ENCODE results near the gene MRPL54. TPM values are rescaled to one million over a fixed set of nuclear protein-coding genes. Genes with fewer than 3 reads are reported as not detected.

MRPL54 gene
- total RNA-seq, 3 donors from 2014 or later (not counting 1 experiment from before 2014, with no cell fraction given): 54.1 to 60.5 (median 55.5) TPM

DNA sequence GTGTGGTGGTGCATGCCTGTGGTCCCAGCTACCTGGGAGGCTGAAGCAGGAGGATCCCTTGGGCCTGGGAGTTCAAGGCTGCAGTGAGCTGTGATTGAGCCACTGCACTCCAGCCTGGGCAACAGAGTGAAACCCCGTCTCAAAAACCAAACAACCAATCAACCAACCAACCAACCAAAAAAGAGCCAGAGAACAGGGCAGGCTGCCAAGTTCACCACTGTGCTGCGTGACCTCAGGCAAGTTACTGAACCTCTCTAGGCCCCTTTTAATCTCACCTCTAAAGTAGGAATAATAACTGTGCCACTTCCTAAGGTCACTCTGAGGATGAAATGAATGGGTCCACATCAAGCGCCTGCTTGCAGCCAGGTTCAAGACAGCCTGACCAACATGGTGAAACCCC lies 37.4 kb upstream of the MRPL54 start:
- Histone ChIP-seq H3K4me1 (ENCODE audit: control insufficient read depth, insufficient read depth, low read length) (peaks cover 19% of the 10 kb centered on the region), H3K9me3 (ENCODE audit: control insufficient read depth, insufficient read depth, low read length) (no peaks in the 10 kb centered on the region), H3K27ac (ENCODE audit: low read length) (no peak overlapping the region), H3K36me3 (ENCODE audit: control insufficient read depth, insufficient read depth, low read length) (no peaks in the 10 kb centered on the region), H3K4me3 (ENCODE audit: low read length) (no peak overlapping the region), H3K27me3 (ENCODE audit: control insufficient read depth, insufficient read depth, low read length) (peaks cover 22% of the 10 kb centered on the region)
- ATAC-seq (no peak), DNase-seq (no peak)
- H3K36me3 Mint-ChIP-seq: no peaks in the 10 kb centered on the region
- TF ChIP-seq, protein P1, sequence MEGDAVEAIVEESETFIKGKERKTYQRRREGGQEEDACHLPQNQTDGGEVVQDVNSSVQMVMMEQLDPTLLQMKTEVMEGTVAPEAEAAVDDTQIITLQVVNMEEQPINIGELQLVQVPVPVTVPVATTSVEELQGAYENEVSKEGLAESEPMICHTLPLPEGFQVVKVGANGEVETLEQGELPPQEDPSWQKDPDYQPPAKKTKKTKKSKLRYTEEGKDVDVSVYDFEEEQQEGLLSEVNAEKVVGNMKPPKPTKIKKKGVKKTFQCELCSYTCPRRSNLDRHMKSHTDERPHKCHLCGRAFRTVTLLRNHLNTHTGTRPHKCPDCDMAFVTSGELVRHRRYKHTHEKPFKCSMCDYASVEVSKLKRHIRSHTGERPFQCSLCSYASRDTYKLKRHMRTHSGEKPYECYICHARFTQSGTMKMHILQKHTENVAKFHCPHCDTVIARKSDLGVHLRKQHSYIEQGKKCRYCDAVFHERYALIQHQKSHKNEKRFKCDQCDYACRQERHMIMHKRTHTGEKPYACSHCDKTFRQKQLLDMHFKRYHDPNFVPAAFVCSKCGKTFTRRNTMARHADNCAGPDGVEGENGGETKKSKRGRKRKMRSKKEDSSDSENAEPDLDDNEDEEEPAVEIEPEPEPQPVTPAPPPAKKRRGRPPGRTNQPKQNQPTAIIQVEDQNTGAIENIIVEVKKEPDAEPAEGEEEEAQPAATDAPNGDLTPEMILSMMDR (IDR thresholded peaks at IDR 0.05): no peak
- H3K4me1 Mint-ChIP-seq: peaks cover 0 to 12% of the 10 kb centered on the region in 2 donors
- H3K9me3 Mint-ChIP-seq: no peaks in the 10 kb centered on the region
- peaks cover 0 to 20% of the 10 kb centered on the region in 2 donors for H3K27me3 Mint-ChIP-seq (ENCODE audit: low read depth in 2 of 2)
- WGBS (ENCODE audit: insufficient coverage): 74% methylated on average over 3 of the region's 3 CpGs
- H3K4me3 Mint-ChIP-seq: no peak overlapping the region
- intact Hi-C loops (cut with micrococcal nuclease): no loop called here
- H3K27ac Mint-ChIP-seq: no peak overlapping the region

DNA sequence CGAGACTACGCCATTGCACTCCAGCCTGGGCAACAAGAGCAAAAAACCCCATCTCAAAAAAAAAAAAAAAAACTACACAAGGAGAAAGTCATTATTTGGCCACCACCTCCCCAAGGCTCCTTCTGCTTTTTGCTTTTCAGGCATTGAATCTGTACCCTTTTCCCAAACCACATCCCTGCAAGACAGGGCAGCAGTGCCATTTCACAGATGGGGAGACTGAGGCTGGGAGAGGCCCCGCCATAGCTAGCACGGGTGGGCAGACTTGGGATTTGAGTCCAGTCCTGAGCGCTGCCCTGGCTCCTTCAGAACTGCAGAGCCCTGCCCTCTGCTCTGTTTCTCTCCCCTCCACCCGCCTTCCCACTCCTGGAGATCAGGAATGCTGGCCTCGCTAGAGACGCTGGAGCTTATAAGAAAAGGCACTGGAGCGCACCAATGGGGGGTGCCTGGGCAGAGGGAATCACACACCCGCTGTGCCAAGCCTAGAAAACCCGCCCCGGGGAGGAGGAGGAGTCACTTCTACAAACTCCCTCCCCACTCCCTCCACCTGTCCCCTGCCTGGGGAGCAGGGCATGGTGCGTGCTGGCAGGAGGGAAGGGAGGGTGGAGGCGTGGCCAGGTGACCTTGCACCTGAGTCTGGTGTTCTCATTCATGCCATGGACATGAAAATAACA lies 36.7 kb upstream of the MRPL54 start:
- no peak for ATAC-seq
- H3K4me1 Mint-ChIP-seq: peaks cover 0 to 8% of the 10 kb centered on the region in 2 donors
- H3K4me3 Mint-ChIP-seq: no peak overlapping the region
- H3K9me3 Mint-ChIP-seq: no peaks in the 10 kb centered on the region
- no peaks in the 10 kb centered on the region for H3K36me3 Mint-ChIP-seq
- DNase-seq: no peak
- Histone ChIP-seq H3K27me3 (ENCODE audit: control insufficient read depth, insufficient read depth, low read length) (peaks cover 16% of the 10 kb centered on the region), H3K9me3 (ENCODE audit: control insufficient read depth, insufficient read depth, low read length) (no peaks in the 10 kb centered on the region), H3K4me3 (ENCODE audit: low read length) (no peak overlapping the region), H3K36me3 (ENCODE audit: control insufficient read depth, insufficient read depth, low read length) (no peaks in the 10 kb centered on the region), H3K4me1 (ENCODE audit: control insufficient read depth, insufficient read depth, low read length) (peaks cover 16% of the 10 kb centered on the region), H3K27ac (ENCODE audit: low read length) (no peak overlapping the region)
- H3K27ac Mint-ChIP-seq: no peak overlapping the region
- 56% methylated on average over 11 of the region's 14 CpGs for WGBS (ENCODE audit: insufficient coverage)
- peaks cover 0 to 15% of the 10 kb centered on the region in 2 donors for H3K27me3 Mint-ChIP-seq (ENCODE audit: low read depth in 2 of 2)
- TF ChIP-seq, protein P1 (IDR thresholded peaks at IDR 0.05): no peak
- intact Hi-C loops (cut with micrococcal nuclease): no loop called here

DNA sequence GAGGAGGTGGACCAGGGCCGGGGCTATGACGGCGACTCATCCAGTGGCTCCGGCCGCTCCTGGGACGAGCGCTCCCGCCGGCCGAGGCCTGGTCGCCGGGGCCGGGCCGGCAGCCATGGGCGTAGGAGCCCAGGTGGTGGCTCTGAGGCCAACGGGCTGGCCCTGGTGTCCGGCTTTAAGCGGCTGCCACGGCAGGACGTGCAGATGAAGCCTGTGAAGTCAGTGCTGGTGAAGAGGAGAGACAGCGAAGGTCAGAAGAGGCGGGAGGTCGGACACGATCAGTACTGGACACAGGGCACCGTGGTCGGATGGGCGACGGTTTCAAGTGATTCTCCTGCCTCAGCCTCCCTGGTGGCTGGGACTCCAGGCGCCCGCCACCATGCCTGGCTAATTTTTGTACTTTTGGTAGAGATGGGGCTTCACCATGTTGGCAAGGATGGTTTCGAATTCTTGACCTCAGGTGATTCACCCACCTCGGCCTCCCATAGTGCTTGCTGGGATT lies 32.0 kb upstream of the MRPL54 start:
- H3K27me3 Mint-ChIP-seq (ENCODE audit: low read depth in 2 of 2): peaks cover 0 to 3% of the 10 kb centered on the region in 2 donors
- Histone ChIP-seq H3K9me3 (ENCODE audit: control insufficient read depth, insufficient read depth, low read length) (no peaks in the 10 kb centered on the region), H3K4me1 (ENCODE audit: control insufficient read depth, insufficient read depth, low read length) (no peaks in the 10 kb centered on the region), H3K36me3 (ENCODE audit: control insufficient read depth, insufficient read depth, low read length) (no peaks in the 10 kb centered on the region), H3K4me3 (ENCODE audit: low read length) (no peak overlapping the region), H3K27ac (ENCODE audit: low read length) (no peak overlapping the region), H3K27me3 (ENCODE audit: control insufficient read depth, insufficient read depth, low read length) (no peaks in the 10 kb centered on the region)
- no peaks in the 10 kb centered on the region for H3K4me1 Mint-ChIP-seq
- H3K36me3 Mint-ChIP-seq: no peaks in the 10 kb centered on the region
- TF ChIP-seq, protein P1 (IDR thresholded peaks at IDR 0.05): no peak
- H3K27ac Mint-ChIP-seq: no peak overlapping the region
- intact Hi-C loops (cut with micrococcal nuclease): no loop called here
- ATAC-seq (no peak), DNase-seq (no peak)
- H3K4me3 Mint-ChIP-seq: no peak overlapping the region
- WGBS (ENCODE audit: insufficient coverage): 95% methylated on average over 32 of the region's 32 CpGs
- H3K9me3 Mint-ChIP-seq: no peaks in the 10 kb centered on the region

DNA sequence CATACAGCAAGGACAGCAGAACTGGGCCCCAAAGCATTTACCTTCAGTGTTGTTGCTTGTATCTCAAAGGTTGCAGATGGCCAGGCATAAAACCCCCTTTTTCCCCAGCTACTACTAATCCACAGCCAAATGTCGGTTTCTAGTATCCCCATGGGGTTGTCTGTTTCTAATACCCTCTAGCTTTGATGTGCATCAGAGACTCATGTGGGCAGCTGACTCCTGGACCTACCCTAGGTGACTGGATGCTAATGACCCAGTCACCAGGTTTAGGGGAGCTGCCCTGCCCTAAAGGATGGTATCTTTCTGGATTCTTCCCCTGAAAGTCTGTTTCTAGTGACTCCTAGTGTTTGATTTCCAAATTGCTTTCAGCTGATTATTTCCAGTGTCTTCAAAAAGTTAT lies 30.4 kb upstream of the MRPL54 start:
- Histone ChIP-seq H3K9me3 (ENCODE audit: control insufficient read depth, insufficient read depth, low read length) (no peaks in the 10 kb centered on the region), H3K4me3 (ENCODE audit: low read length) (no peak overlapping the region), H3K27ac (ENCODE audit: low read length) (no peak overlapping the region), H3K4me1 (ENCODE audit: control insufficient read depth, insufficient read depth, low read length) (no peaks in the 10 kb centered on the region), H3K27me3 (ENCODE audit: control insufficient read depth, insufficient read depth, low read length) (no peaks in the 10 kb centered on the region), H3K36me3 (ENCODE audit: control insufficient read depth, insufficient read depth, low read length) (no peaks in the 10 kb centered on the region)
- Mint-ChIP-seq H3K4me3 (no peak overlapping the region), H3K9me3 (no peaks in the 10 kb centered on the region), H3K4me1 (no peaks in the 10 kb centered on the region), H3K27me3 (ENCODE audit: low read depth in 2 of 2) (peaks cover 0 to 3% of the 10 kb centered on the region in 2 donors), H3K36me3 (no peaks in the 10 kb centered on the region), H3K27ac (no peak overlapping the region)
- 100% methylated on average over 1 of the region's 1 CpG for WGBS (ENCODE audit: insufficient coverage)
- no peak for DNase-seq
- intact Hi-C loops (cut with micrococcal nuclease): no loop called here
- TF ChIP-seq, protein P1 (IDR thresholded peaks at IDR 0.05): no peak
- ATAC-seq: no peak
